Ascending aorta (tissue), 2 donors: ENCODE results near the gene BCR. TPM values are rescaled to one million over a fixed set of nuclear protein-coding genes. Genes with fewer than 3 reads are reported as not detected.

Experiments
- DNase-seq, 2 donors: peaks; one replicate each; pipeline ENCODE4 v3.0.0-alpha.2; 2019; ENCODE audit warnings: low spot score in 2 of 2
- H3K27ac ChIP-seq, 2 donors: fragments of 200-600 bp; sonication (generic); one replicate each; pipeline ENCODE4 v1.5.1; 2016 to 2017; ENCODE audit warnings: mild to moderate bottlenecking in 1 of 2
- H3K27me3 ChIP-seq: fragments of 200-600 bp; sonication (generic); one replicate; pipeline ENCODE4 v1.5.1; 2017
- H3K36me3 ChIP-seq, 2 donors: fragments of 200-600 bp; sonication (generic); one replicate each; pipeline ENCODE4 v1.5.1; 2016
- H3K4me1 ChIP-seq, 2 donors: fragments of 200-600 bp; sonication (generic); one replicate each; pipeline ENCODE4 v1.5.1; 2016 to 2017; ENCODE audit warnings: mild to moderate bottlenecking in 1 of 2
- H3K4me3 ChIP-seq, 2 donors: fragments of 200-600 bp; sonication (generic); one replicate each; pipeline ENCODE4 v1.5.1; 2016 to 2017; ENCODE audit warnings: mild to moderate bottlenecking in 1 of 2
- H3K9me3 ChIP-seq, 2 donors: fragments of 200-600 bp; sonication (generic); one replicate each; pipeline ENCODE4 v1.5.1; 2016
- intact Hi-C: fragments of 100-400 bp; cut with DNase I; formaldehyde crosslinking; loops from one replicate; pipeline ENCODE4 v1.15.1; 2023
- total RNA-seq: library from RNA; depleted of rRNA; stranded (reverse); fragments of >200 nt; gene quantifications from one replicate; pipeline ENCODE4 v1.1.0, GENCODE V29; 2016
- TF ChIP-seq, protein P1 (sequence below), 3 experiments: fragments of 200-600 bp in 2 of 3; fragments of 450-650 bp in 1 of 3; sonication (generic) in 2 of 3; IDR thresholded peaks; one replicate each; pipeline ENCODE4 v1.5.1; 2016 to 2019; ENCODE audit warnings: antibody characterized with exemption in 3 of 3, mild to moderate bottlenecking in 1 of 3, moderate library complexity in 1 of 3

Gene BCR
- total RNA-seq, 1 donor from 2014 or later, result 216 TPM

DNA sequence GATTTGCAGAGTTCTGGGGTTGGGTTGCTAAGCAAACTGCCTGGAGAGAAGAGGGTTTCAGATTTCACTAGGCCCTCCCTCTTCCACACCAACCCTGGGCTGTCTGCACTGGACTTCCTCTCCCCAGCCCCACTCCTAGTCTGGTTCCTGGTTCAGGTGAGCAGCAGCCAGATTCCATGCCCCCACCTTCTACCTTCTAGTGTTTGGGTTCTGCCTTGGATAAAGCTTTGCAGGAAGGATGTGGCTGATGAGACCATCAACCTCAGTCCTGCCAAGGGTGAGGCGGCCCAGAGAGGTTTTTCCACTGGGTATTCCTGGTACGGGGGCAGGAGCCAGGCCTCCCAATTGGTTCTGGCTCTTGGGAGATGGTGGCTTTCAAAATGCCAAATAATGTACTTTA lies 68.3 kb downstream of the BCR start:
- H3K27me3 ChIP-seq, result no peaks in the 10 kb centered on the region
- intact Hi-C loops, result no loop called here
- H3K27ac ChIP-seq, result peak overlapping the region; percentile 5 to 56
- no peak overlapping the region for H3K4me3 ChIP-seq
- no peak for DNase-seq
- H3K36me3 ChIP-seq, result peaks cover 0 to under 1% of the 10 kb centered on the region in 2 donors
- H3K4me1 ChIP-seq, result peaks cover 0 to 29% of the 10 kb centered on the region in 2 donors
- TF ChIP-seq, protein P1, sequence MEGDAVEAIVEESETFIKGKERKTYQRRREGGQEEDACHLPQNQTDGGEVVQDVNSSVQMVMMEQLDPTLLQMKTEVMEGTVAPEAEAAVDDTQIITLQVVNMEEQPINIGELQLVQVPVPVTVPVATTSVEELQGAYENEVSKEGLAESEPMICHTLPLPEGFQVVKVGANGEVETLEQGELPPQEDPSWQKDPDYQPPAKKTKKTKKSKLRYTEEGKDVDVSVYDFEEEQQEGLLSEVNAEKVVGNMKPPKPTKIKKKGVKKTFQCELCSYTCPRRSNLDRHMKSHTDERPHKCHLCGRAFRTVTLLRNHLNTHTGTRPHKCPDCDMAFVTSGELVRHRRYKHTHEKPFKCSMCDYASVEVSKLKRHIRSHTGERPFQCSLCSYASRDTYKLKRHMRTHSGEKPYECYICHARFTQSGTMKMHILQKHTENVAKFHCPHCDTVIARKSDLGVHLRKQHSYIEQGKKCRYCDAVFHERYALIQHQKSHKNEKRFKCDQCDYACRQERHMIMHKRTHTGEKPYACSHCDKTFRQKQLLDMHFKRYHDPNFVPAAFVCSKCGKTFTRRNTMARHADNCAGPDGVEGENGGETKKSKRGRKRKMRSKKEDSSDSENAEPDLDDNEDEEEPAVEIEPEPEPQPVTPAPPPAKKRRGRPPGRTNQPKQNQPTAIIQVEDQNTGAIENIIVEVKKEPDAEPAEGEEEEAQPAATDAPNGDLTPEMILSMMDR (IDR thresholded peaks at IDR 0.05), result no peak
- H3K9me3 ChIP-seq, result no peaks in the 10 kb centered on the region

DNA sequence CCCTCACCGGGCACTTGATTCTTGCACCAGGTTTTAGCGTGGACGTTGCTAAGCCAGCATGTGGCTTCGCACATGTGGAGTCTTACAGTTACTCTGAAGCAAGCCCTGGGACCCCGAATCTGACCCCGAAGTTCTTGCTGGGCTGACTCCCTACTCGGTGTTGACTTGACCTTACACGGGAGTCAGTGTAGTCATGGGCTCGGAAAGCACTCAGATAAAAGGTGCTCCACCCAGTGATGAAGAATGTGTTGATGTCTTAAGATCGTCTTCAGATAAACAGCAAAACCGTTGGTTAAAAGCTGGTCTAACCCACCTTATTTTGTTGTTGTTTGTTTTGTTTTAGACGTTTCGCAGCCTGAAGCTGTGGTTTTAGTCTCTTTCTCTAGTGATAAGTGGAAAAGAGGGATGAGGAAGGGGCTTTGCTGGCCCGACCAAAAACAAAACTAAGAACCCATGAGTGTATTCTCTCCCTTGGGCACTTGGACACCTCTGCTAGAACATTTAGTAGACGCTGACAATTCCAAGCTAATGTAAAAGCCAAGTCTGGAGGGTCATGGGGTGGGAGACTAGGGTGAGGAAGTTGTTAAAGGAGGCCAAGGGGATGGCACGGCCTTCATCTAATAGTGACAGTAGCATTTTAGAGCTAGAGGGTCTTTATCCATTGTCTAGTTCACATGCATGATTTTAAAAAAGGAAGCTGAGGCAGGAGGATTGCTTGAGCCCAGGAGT lies 69.9 kb downstream of the BCR start:
- H3K4me3 ChIP-seq, result no peak overlapping the region
- no peaks in the 10 kb centered on the region for H3K27me3 ChIP-seq
- H3K4me1 ChIP-seq, result peaks cover 0 to 18% of the 10 kb centered on the region in 2 donors
- intact Hi-C loops, result no loop called here
- H3K9me3 ChIP-seq, result no peaks in the 10 kb centered on the region
- TF ChIP-seq, protein P1 (IDR thresholded peaks at IDR 0.05), result no peak
- H3K36me3 ChIP-seq, result peaks cover 6 to 17% of the 10 kb centered on the region in 2 donors
- no peak overlapping the region for H3K27ac ChIP-seq
- DNase-seq, result no peak

DNA sequence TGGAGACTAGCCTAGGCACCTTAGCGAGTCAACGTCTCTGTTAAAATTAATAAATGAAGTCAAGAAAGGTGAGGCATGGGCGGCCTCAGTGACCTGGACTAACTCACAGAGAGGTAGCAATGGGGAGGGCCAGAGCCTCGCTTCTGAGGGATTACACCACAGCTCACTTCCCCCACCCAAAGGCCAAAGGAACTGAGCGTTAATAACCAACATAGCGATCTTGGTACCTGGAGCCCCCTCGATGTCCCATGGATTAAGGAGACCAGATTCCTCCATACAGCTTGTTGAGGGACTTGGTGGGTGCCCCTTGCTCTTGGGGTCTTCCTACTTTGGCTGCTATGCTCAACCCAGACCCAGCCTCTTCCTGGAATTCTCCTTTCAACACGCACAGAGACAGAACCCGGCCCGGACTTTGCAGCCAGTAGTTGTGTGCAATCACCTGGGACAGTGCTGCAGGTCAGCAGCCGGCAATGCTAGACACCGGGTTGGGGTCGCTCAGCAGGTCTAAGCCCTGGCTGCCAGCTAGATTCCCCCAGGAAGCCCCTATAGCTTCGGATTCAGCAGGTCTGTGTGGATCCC lies 70.6 kb downstream of the BCR start:
- TF ChIP-seq, protein P1 (IDR thresholded peaks at IDR 0.05), result no peak
- no peak overlapping the region for H3K4me3 ChIP-seq
- intact Hi-C loops, result no loop called here
- no peak for DNase-seq
- peaks cover 0 to 15% of the 10 kb centered on the region in 2 donors for H3K4me1 ChIP-seq
- H3K27ac ChIP-seq, result no peak overlapping the region
- no peaks in the 10 kb centered on the region for H3K27me3 ChIP-seq
- no peaks in the 10 kb centered on the region for H3K9me3 ChIP-seq
- peaks cover 6 to 23% of the 10 kb centered on the region in 2 donors for H3K36me3 ChIP-seq

DNA sequence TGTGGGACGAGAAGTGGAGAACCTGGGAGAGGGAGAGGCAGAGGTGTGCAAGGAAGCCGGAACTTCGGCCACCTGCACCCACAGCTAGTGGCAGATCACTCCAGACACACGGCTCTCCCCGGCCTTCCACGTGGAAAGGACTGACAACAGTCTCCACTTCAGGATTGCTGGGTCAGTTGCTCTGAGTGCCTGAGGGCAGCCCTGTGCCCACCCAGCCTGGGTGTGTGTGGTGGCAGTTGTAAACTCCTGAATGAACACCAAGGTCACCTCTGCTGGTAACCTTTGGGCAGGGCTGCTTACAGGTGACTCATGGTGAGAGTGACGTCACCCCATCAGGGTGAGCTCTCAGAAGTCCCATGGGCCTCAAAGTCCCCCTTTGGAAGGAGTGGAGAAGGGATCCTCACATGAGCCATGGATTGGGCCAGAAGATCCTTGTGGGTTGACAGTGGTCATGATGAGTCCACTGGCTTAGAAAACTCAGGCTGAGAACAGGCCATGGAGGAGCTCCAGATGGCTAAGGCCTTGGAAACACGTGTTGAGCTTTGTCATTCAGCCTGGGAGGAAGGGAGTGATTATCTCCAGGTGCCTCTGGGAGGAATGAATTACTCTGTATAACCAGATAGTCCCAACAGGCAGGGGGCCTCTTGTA lies 71.3 kb downstream of the BCR start:
- H3K4me1 ChIP-seq, result peaks cover 3 to 18% of the 10 kb centered on the region in 2 donors
- peaks cover 6 to 25% of the 10 kb centered on the region in 2 donors for H3K36me3 ChIP-seq
- H3K4me3 ChIP-seq, result no peak overlapping the region
- H3K9me3 ChIP-seq, result no peaks in the 10 kb centered on the region
- intact Hi-C loops, result no loop called here
- H3K27ac ChIP-seq, result no peak overlapping the region
- TF ChIP-seq, protein P1 (IDR thresholded peaks at IDR 0.05), result no peak
- H3K27me3 ChIP-seq, result no peaks in the 10 kb centered on the region
- DNase-seq, result no peak

DNA sequence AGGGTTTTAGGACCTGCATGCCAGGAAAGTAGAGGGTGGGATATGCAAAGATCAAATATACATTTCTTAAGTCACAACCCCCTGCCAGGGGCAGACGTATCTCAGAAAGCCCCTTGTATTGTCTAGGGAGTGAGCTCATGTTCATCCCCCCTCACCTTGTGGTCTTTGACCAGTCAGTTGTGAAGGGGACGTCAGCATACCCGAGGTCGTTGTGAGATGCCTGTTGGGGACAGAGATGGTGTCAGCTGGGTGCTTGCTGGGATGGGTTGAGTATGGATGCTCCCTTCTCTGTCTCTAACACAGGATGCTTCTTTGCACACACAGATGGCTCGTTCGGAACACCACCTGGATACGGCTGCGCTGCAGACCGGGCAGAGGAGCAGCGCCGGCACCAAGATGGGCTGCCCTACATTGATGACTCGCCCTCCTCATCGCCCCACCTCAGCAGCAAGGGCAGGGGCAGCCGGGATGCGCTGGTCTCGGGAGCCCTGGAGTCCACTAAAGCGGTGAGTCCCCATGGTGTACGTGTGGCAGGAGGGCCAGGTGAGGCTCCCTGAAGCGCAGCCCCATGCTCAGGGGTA lies 73.3 kb downstream of the BCR start:
- intact Hi-C loops, result no loop called here
- Histone ChIP-seq H3K4me1 (peaks cover 12 to 29% of the 10 kb centered on the region in 2 donors), H3K9me3 (no peaks in the 10 kb centered on the region), H3K36me3 (peaks cover 6 to 25% of the 10 kb centered on the region in 2 donors), H3K4me3 (no peak overlapping the region), H3K27me3 (no peaks in the 10 kb centered on the region), H3K27ac (no peak overlapping the region)
- DNase-seq, result no peak
- TF ChIP-seq, protein P1 (IDR thresholded peaks at IDR 0.05), result no peak
